Measurements from ENCODE around the gene XAB2. TPM values are rescaled to one million over a fixed set of nuclear protein-coding genes. Genes with fewer than 3 reads are reported as not detected.

The XAB2 gene
- total RNA-seq, 2 donors from 2014 or later = 34.5 to 36.3 TPM

DNA sequence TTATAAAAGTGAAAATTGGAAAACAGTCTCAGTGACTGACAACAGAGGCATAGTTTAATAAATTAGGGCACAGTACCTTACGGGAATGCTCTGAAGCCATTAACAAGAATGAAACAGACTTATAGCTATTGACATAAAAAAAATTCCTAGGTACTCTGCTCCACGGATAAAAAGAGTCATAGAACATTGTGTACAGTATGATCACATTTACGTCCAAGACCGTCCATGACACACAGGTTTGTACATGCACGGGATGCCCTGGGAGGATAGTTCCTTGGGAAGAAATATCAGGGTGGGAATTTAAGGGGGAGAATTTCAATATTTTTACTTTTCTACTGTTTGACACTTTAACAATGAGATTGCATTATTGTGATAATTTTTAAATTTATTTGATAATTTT, 58.6 kb downstream of the XAB2 start:
- no peak overlapping the region for H3K4me3 ChIP-seq
- H3K27ac ChIP-seq = no peak overlapping the region
- H3K36me3 ChIP-seq (replicated peaks in 1 of 2; ENCODE audit: insufficient read depth in 1 of 2, low read depth in 2 of 2) = no peaks in the 10 kb centered on the region
- ATAC-seq (no peak), DNase-seq (no peak)
- H3K9me3 ChIP-seq = no peaks in the 10 kb centered on the region
- no peaks in the 10 kb centered on the region for H3K4me1 ChIP-seq
- TF ChIP-seq, protein P1, sequence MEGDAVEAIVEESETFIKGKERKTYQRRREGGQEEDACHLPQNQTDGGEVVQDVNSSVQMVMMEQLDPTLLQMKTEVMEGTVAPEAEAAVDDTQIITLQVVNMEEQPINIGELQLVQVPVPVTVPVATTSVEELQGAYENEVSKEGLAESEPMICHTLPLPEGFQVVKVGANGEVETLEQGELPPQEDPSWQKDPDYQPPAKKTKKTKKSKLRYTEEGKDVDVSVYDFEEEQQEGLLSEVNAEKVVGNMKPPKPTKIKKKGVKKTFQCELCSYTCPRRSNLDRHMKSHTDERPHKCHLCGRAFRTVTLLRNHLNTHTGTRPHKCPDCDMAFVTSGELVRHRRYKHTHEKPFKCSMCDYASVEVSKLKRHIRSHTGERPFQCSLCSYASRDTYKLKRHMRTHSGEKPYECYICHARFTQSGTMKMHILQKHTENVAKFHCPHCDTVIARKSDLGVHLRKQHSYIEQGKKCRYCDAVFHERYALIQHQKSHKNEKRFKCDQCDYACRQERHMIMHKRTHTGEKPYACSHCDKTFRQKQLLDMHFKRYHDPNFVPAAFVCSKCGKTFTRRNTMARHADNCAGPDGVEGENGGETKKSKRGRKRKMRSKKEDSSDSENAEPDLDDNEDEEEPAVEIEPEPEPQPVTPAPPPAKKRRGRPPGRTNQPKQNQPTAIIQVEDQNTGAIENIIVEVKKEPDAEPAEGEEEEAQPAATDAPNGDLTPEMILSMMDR (IDR thresholded peaks at IDR 0.05) = no peak
- no peak for TF ChIP-seq POLR2A (IDR thresholded peaks at IDR 0.05)
- intact Hi-C loops (cut with DNase I) = no loop called here
- WGBS, 2 donors = 54 to 66% methylated on average over 5 of the region's 5 CpGs
- no peaks in the 10 kb centered on the region for H3K27me3 ChIP-seq

Small RNA genes lying within 50 kb of the gene (microRNA-seq; reads per million reads assigned to microRNA genes)
- gene MIR6792 (ENCODE audit: borderline number of aligned reads in 2 of 2, borderline replicate concordance in 2 of 2) = 0 to 0.45 reads per million in 2 donors

Small RNA genes lying within 50 kb of the gene (small RNA-seq; reads per million reads assigned to genes)
- not detected for gene MIR6792

Other genes starting within 250 kb of the XAB2 start
- 1 to 10 TPM; 3.9 to 7.6 TPM for gene PEX11G, start 140.5 kb downstream of the XAB2 start, total RNA-seq
- gene ZNF358, start 113.4 kb downstream of the XAB2 start, total RNA-seq = 10 to 100 TPM; 40.2 to 93.6 TPM
- 10 to 100 TPM; 10.6 to 11.9 TPM for gene MCOLN1, start 106.9 kb downstream of the XAB2 start, total RNA-seq
- gene PNPLA6, start 93.8 kb downstream of the XAB2 start, total RNA-seq = 10 to 100 TPM; 43.8 to 52.1 TPM
- gene CAMSAP3, start 33.7 kb downstream of the XAB2 start, total RNA-seq = 10 to 100 TPM; 21.8 to 32.3 TPM
- gene PET100, start 248 bp upstream of the XAB2 start, total RNA-seq = 10 to 100 TPM in 1 of 2 donors, 1 to 10 TPM in 1; 1.3 to 32.0 TPM
- gene PCP2, start 4.2 kb upstream of the XAB2 start, total RNA-seq = not detected
- 100 to 1,000 TPM in 1 of 2 donors, 10 to 100 TPM in 1; 61.0 to 151 TPM for gene STXBP2, start 7.6 kb upstream of the XAB2 start, total RNA-seq
- gene RETN, start 39.5 kb upstream of the XAB2 start, total RNA-seq = not detected
- not detected for gene MCEMP1, start 47.5 kb upstream of the XAB2 start, total RNA-seq
- gene TRAPPC5, start 51.3 kb upstream of the XAB2 start, total RNA-seq = 10 to 100 TPM; 10.9 to 18.7 TPM
- not detected for gene FCER2, start 72.6 kb upstream of the XAB2 start, total RNA-seq
- gene CLEC4G, start 102.6 kb upstream of the XAB2 start, total RNA-seq = 1 to 10 TPM in 1 of 2 donors, under 1 TPM in 1; 0.52 to 6.6 TPM
- gene CD209, start 118.0 kb upstream of the XAB2 start, total RNA-seq = 1 to 10 TPM; 1.6 to 2.0 TPM
- gene CLEC4M, start 133.7 kb upstream of the XAB2 start, total RNA-seq = not detected
- gene EVI5L, start 200.7 kb upstream of the XAB2 start, total RNA-seq = 10 to 100 TPM in 1 of 2 donors, 1 to 10 TPM in 1; 6.0 to 12.9 TPM
- gene PRR36, start 244.8 kb upstream of the XAB2 start, total RNA-seq = 10 to 100 TPM in 1 of 2 donors, 1 to 10 TPM in 1; 1.0 to 12.9 TPM